Mucosa of stomach (tissue), 1 donor: ENCODE measurements around the gene HNRNPK.

Experiments
- H3K27me3 ChIP-seq: one replicate; pipeline ENCODE4 v1.7.0; 2013; ENCODE audit warnings: mild to moderate bottlenecking, low read length; ENCODE audit not compliant: control insufficient read depth, insufficient read depth
- H3K36me3 ChIP-seq: one replicate; pipeline ENCODE4 v1.7.0; 2013; ENCODE audit warnings: low read length; ENCODE audit not compliant: control insufficient read depth, insufficient read depth
- H3K4me1 ChIP-seq: one replicate; pipeline ENCODE4 v1.7.0; 2013; ENCODE audit warnings: mild to moderate bottlenecking, low read length; ENCODE audit not compliant: control insufficient read depth, insufficient read depth
- H3K4me3 ChIP-seq: one replicate; pipeline ENCODE4 v1.7.0; 2013; ENCODE audit warnings: low read length
- H3K9ac ChIP-seq: one replicate; pipeline ENCODE4 v1.7.0; 2013; ENCODE audit warnings: mild to moderate bottlenecking, low read length, moderate library complexity
- H3K9me3 ChIP-seq: one replicate; pipeline ENCODE4 v1.7.0; 2013; ENCODE audit warnings: mild to moderate bottlenecking, low read length, moderate library complexity; ENCODE audit not compliant: control insufficient read depth
- donor health status: Pancreatic carcinoma.

Gene HNRNPK

GRCh38 chr9:83979812-83980394 lies at the start of gene HNRNPK:
TSS of gene HNRNPK (minus strand) at chr9:83980215. CDS start at chr9:83978252, 1,963 bp downstream.
- H3K9ac ChIP-seq = peak within 1 kb of the TSS; percentile 100
- H3K36me3 ChIP-seq = peaks cover 7% of the 10 kb centered on the region
- peak within 1 kb of the TSS; percentile 52 for H3K4me3 ChIP-seq
- no peaks in the 10 kb centered on the region for H3K27me3 ChIP-seq
- H3K9me3 ChIP-seq = no peaks in the 10 kb centered on the region
- H3K4me1 ChIP-seq = peaks cover 10% of the 10 kb centered on the region

- H3K27me3 ChIP-seq = no peaks in the 10 kb centered on the region
- H3K9ac ChIP-seq = no peak overlapping the region
- no peak overlapping the region for H3K4me3 ChIP-seq
- H3K9me3 ChIP-seq = no peaks in the 10 kb centered on the region
- H3K36me3 ChIP-seq = no peaks in the 10 kb centered on the region
- H3K4me1 ChIP-seq = no peaks in the 10 kb centered on the region
Observed at GRCh38 chr9:84027201-84027600, 47.2 kb upstream of the HNRNPK start.

GRCh38 chr9:84024041-84024575 lies 44.1 kb upstream of the HNRNPK start:
- Histone ChIP-seq H3K4me1 (no peaks in the 10 kb centered on the region), H3K9ac (no peak overlapping the region), H3K4me3 (no peak overlapping the region)

GRCh38 chr9:84007662-84008061 lies 27.6 kb upstream of the HNRNPK start:
- Histone ChIP-seq H3K4me1 (peaks cover 4% of the 10 kb centered on the region), H3K9ac (no peak overlapping the region), H3K9me3 (no peaks in the 10 kb centered on the region), H3K36me3 (no peaks in the 10 kb centered on the region), H3K4me3 (no peak overlapping the region), H3K27me3 (no peaks in the 10 kb centered on the region)

More at GRCh38 chr9:84024041-84024575, 44.1 kb upstream of the HNRNPK start:
- Histone ChIP-seq H3K9me3 (no peaks in the 10 kb centered on the region), H3K27me3 (no peaks in the 10 kb centered on the region), H3K36me3 (no peaks in the 10 kb centered on the region)

- Histone ChIP-seq H3K36me3 (no peaks in the 10 kb centered on the region), H3K27me3 (no peaks in the 10 kb centered on the region), H3K4me1 (peaks cover 12% of the 10 kb centered on the region), H3K4me3 (no peak overlapping the region), H3K9me3 (no peaks in the 10 kb centered on the region), H3K9ac (no peak overlapping the region)
Observed at GRCh38 chr9:84003246-84003645, 23.2 kb upstream of the HNRNPK start.

GRCh38 chr9:84002344-84002743 lies 22.3 kb upstream of the HNRNPK start:
- no peaks in the 10 kb centered on the region for H3K27me3 ChIP-seq
- no peak overlapping the region for H3K4me3 ChIP-seq
- H3K9me3 ChIP-seq = no peaks in the 10 kb centered on the region
- H3K36me3 ChIP-seq = no peaks in the 10 kb centered on the region
- H3K4me1 ChIP-seq = peaks cover 12% of the 10 kb centered on the region
- peak overlapping the region; percentile 25 for H3K9ac ChIP-seq

- no peaks in the 10 kb centered on the region for H3K36me3 ChIP-seq
- H3K27me3 ChIP-seq = no peaks in the 10 kb centered on the region
- no peaks in the 10 kb centered on the region for H3K9me3 ChIP-seq
- no peak overlapping the region for H3K9ac ChIP-seq
- peaks cover 12% of the 10 kb centered on the region for H3K4me1 ChIP-seq
- no peak overlapping the region for H3K4me3 ChIP-seq
Observed at GRCh38 chr9:84001621-84002020, 21.6 kb upstream of the HNRNPK start.

GRCh38 chr9:84000186-84000585 lies 20.2 kb upstream of the HNRNPK start:
- peaks cover 8% of the 10 kb centered on the region for H3K4me1 ChIP-seq
- no peaks in the 10 kb centered on the region for H3K27me3 ChIP-seq
- no peak overlapping the region for H3K4me3 ChIP-seq
- no peaks in the 10 kb centered on the region for H3K9me3 ChIP-seq
- H3K9ac ChIP-seq = no peak overlapping the region
- H3K36me3 ChIP-seq = no peaks in the 10 kb centered on the region

- Histone ChIP-seq H3K4me3 (no peak overlapping the region), H3K4me1 (peaks cover 8% of the 10 kb centered on the region)
Observed at GRCh38 chr9:83999141-83999918, 19.3 kb upstream of the HNRNPK start.

GRCh38 chr9:83996126-83996525 lies 16.1 kb upstream of the HNRNPK start:
- no peak overlapping the region for H3K9ac ChIP-seq
- H3K4me3 ChIP-seq = no peak overlapping the region
- H3K9me3 ChIP-seq = no peaks in the 10 kb centered on the region
- peaks cover 20% of the 10 kb centered on the region for H3K4me1 ChIP-seq
- no peaks in the 10 kb centered on the region for H3K27me3 ChIP-seq
- no peaks in the 10 kb centered on the region for H3K36me3 ChIP-seq

More at GRCh38 chr9:83999141-83999918, 19.3 kb upstream of the HNRNPK start:
- Histone ChIP-seq H3K9me3 (no peaks in the 10 kb centered on the region), H3K27me3 (no peaks in the 10 kb centered on the region), H3K9ac (no peak overlapping the region), H3K36me3 (no peaks in the 10 kb centered on the region)

- no peaks in the 10 kb centered on the region for H3K36me3 ChIP-seq
- H3K27me3 ChIP-seq = no peaks in the 10 kb centered on the region
- H3K9ac ChIP-seq = no peak overlapping the region
- H3K4me1 ChIP-seq = peaks cover 13% of the 10 kb centered on the region
- no peaks in the 10 kb centered on the region for H3K9me3 ChIP-seq
- no peak overlapping the region for H3K4me3 ChIP-seq
Observed at GRCh38 chr9:83992901-83993300, 12.9 kb upstream of the HNRNPK start.

GRCh38 chr9:83992407-83992806 lies 12.4 kb upstream of the HNRNPK start:
- peaks cover 14% of the 10 kb centered on the region for H3K4me1 ChIP-seq
- no peak overlapping the region for H3K9ac ChIP-seq
- no peaks in the 10 kb centered on the region for H3K9me3 ChIP-seq
- H3K27me3 ChIP-seq = no peaks in the 10 kb centered on the region
- no peaks in the 10 kb centered on the region for H3K36me3 ChIP-seq
- H3K4me3 ChIP-seq = no peak overlapping the region
